Breast epithelium (tissue), 3 donors: ENCODE data around the gene PTPN9.
"Not testable (repeated sequence)": the region's sequence is repeated elsewhere in the genome, so short reads cannot be mapped to it uniquely, and the experiment has no call there.

Experiments used
- CTCF ChIP-seq, 3 donors: fragments of 450-650 bp; IDR thresholded peaks; one replicate each; pipeline ENCODE4 v1.5.1; 2016 to 2017; ENCODE audit warnings: antibody characterized with exemption in 3 of 3, mild to moderate bottlenecking in 3 of 3, moderate library complexity in 3 of 3
- POLR2A ChIP-seq: fragments of 450-650 bp; IDR thresholded peaks from one replicate; pipeline ENCODE4 v1.6.1; 2016; ENCODE audit warnings: antibody characterized with exemption, mild to moderate bottlenecking, moderate library complexity
- POLR2AphosphoS5 ChIP-seq, 3 donors: sonication (generic); formaldehyde crosslinking; IDR thresholded peaks; one replicate each; pipeline ENCODE4 v1.6.1; 2017; ENCODE audit warnings: antibody characterized with exemption in 3 of 3

- not testable (repeated sequence) for TF ChIP-seq CTCF (IDR thresholded peaks at IDR 0.05); POLR2A; POLR2AphosphoS5 (IDR thresholded peaks at IDR 0.05)
Observed at GRCh38 chr15:75483556-75483955, 95.6 kb downstream of the PTPN9 start.
